DMS153 treated with DMSO at 0.1 percent for 48 hours (cell line): ENCODE results near the gene TRIM32.
"Not testable (repeated sequence)": the region's sequence is repeated elsewhere in the genome, so short reads cannot be mapped to it uniquely, and the experiment has no call there.

Experiments used
- DNase-seq: peaks from one replicate; lab custom pipeline; 2025; ENCODE audit not compliant: unreplicated experiment; lab: John Stamatoyannopoulos, UW

The TRIM32 gene

DNA sequence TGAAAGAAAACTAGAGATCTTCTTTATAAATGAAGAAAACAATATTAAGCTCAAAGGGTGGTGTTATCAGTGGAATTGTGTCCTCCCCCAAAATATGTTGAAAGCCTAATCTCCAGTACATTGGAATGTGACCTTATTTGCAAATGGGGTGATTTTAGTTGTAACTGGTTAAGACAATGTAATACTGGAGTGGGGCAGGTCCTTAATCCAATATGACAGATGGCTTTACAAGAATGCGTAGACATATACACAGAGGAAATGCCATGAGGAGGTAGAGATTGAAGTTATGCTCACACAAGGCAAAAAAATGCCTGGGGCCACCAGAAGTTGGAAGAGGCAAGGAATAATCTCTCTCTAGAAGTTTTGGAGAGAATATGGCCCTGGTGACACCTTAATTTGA lies 13.7 kb upstream of the TRIM32 start:
- no peak for DNase-seq

DNA sequence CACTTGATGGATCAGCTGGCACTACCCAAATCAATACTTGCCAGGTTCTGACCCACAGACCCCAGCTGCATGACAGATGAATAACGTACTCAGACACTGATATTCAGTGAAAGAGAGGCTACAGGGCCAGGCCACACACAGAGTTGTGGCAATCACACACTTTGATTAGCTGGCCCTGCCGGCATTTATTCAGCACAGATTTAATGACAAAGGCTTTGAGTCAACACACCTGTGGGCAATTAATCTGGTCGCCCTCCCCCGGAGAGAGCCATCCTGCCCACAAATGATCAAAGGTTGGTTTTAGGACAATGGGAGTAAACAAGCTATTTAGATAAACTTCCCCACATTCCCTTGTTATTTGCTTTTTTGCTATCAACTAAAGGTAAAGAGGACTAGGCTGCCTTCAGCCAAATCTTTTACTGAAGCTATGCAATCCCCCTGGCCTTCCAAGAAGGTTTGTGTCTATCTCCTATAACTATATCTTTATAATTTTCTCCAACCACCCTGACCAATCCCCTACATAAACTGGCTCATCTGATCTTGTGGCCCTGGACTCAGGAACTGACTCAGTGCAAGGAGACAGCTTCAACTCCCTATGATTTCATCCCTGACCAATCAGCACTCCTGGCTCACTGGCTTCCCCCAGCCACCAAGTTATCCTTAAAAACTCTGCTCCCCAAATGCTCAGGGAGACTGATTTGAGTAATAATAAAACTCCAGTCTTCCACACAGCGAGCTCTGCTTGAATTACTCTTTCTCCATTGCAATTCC lies 12.7 kb upstream of the TRIM32 start:
- DNase-seq: no peak

DNA sequence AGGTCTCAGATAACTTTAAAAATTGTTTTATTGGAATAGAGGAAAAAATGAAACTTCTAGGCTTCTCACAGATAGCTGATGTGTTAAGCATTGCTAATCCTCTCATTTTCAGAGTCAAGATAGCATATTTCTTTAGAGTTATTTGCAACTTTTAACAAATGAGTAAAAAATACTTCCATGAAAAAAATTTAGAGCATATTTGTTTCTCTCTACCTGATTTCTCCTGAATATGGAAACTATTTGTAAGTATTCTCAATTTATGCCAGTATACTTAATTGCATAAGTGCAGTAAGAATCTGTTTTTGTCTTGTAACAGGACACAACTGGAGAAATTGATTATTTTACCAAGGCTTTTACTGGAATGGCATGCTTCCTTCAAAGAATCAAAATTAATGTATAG lies 3.6 kb upstream of the TRIM32 start:
- DNase-seq: no peak

DNA sequence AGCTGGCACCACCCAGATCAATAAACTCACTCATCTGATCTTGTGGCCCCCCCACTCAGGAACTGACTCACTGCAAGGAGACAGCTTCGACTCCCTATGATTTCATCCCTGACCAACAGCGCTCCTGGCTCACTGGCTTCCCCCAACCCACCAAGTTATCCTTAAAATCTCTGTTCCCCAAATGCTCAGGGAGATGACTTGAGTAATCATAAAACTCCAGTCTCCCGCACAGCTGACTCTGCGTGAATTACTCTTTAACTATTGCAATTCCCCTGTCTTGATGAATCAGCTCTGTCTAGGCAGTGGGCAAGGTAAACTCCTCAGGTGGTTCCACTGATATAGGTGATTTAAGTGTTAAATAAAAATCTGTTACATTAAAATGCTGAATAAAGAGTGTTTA lies 1.9 kb upstream of the TRIM32 start:
- no peak for DNase-seq

DNA sequence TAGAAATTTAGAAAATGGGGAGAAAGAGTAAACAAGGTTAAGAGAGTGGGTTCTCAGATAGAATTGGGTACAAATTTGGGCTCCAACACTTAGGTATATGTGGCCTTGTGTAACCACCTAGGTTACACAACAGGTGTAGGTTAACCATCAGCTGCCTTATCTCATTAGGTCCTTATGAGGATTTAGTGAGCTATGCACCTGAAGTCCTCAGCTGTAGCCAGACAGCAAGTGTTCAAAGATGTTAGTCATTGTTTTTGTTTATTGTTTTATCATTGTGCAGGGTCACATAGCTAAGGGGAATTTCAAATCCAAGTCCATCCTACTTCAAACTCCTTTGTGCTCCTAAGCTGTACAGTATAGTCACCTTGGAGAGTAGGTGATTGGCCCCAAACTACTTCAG lies 970 bp upstream of the TRIM32 start:
- no peak for DNase-seq

DNA sequence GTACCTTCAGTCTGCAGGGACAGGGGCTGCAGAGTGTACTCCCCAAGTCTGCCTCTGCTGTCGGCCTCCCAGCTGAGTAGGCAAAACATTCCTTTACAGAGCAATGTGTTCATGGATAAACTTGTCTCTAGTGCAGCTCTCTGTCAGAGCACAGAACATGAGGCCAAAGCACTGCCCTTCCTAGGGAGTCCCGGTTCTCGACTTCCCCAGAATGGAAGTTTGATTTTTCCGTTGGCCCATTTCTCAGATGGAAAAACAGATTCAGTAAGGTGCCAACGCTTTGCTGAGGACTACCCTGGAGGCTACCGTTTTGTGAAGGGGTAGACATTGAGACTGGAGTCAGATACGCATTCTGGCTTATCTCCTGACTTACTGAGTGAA lies 422 bp upstream of the TRIM32 start:
- no peak for DNase-seq

DNA sequence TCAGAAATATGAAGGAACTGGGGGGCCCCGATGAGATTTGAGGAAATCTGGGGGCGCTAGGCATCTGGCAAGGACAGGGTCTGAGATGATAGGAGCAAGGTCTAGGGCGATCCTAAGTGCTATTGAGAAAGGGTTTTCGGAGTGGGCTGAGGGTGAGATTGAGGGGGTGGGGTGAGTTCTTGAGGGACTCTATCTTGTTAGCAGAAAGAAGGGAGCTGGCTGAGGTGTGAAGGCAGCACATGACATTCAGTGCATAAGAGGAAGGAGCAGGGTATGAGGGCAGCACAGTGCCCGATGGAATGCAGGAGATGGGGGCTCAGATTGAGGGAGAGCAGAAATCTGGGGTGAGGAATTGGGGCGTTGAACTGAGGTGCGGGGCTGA lies 640 bp downstream of the TRIM32 start:
- DNase-seq: no peak

DNA sequence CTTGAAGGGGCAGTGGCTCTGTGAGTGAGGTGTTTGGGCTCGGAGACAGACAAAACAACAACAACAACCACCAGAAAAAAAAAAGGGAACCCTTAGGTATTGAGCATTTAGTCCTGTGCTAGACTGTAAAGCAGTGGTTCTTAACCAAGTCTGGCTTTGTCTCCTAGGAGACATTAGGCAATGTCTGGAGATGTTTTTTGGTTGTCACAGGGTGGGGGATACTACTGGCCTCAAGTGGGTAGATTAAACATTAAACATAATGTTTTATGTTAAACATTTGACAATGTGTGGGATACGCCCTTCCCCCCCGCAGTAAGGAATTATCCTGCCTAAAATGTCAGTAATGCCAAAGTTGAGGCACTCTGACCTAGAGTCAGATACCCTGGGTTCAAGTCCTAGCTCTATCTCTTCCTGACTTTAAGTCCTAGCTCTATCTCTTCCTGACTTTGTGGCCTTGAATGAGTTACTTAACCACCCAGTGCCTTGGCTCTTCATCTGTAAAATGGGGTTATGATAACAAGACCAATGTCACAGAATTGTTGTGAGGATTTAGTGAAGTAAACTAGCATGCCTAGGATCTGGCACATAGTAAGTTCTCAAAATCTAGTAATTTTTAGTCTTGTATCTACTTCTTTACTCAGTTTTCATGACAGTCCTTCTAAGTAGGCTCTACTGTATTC lies 1.8 kb downstream of the TRIM32 start:
- DNase-seq: no peak

DNA sequence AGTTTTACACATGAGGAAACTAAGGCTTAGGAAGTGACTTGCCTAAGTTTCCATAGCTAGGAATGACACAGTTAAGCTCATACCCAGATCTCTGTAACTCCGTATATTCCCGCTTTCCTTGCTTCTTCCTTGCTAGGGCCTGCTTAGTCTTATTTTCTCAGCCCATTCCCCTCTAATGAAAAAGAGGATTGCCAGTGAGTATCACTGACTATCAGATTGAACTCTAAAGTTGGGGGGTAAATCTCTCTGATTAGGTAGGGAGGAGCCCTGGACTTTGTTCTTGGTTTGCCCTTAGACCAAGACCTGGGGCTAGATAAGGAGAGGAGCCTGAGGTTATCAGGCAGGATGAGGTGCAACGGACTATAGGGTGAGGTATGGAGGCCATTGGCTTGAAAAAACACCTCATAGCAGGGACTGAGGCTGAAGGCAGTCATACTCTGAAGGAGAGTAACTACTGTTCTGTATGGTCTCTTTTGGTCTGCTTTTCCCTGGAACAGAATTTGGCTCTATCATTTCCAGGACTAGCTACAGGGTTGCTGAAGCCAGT lies 2.5 kb downstream of the TRIM32 start:
- DNase-seq: no peak

DNA sequence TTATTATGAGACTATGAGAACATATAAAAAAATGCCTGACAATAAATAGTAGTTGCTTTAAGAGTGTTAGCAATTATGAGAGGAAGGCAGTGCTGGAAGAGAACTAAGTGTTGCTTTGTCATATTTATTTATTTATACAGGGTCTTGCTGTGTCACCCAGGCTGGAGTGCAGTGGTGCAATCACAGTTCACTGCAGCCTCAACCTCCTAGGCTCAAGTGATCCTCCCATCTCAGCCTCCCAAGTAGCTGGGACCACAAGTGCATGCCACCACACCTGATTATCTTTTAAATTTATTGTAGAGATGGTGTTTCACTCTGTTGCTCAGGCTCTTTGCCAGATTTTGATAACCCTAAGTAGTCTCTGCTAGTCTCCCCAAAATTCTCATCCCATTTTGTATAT lies 3.7 kb downstream of the TRIM32 start:
- not testable (repeated sequence) for DNase-seq

DNA sequence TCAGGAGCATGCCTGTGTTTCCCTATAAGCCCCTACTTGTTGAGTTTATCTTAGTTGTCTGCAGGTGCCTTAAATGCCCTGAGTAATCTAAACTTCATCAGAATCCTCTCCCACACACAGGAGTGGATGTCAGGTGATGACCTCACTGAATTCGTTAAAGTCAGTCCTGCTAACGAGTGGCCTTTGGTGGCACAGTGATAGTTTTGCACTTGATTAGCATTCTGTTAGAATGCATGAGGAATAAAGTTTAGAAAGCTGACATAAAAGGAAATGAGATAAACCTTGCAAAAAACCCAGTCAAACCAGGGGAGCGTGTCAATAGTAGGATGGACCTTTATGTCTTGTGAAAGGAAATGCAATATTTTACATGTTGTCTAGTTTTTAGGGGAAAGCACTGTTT lies 4.5 kb downstream of the TRIM32 start:
- no peak for DNase-seq

DNA sequence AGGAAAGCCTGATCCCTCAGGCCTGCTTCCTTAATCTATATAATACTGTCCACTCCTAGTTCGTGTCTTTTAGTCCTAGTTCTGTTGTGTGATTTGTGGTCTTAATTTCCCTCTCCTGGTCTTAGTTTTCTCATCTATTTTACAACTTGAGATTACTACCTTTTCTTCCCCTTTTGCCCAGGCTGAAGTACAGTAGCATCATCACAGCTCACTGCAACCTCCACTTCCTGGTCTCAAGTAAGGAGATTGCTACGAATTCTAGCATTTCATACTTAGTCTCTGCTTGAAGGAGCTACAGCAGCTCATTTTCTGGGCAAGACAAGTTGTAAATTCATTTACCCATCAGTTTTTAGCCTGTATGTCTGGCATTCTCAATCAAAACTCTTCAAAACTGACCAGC lies 5.5 kb downstream of the TRIM32 start:
- no peak for DNase-seq

DNA sequence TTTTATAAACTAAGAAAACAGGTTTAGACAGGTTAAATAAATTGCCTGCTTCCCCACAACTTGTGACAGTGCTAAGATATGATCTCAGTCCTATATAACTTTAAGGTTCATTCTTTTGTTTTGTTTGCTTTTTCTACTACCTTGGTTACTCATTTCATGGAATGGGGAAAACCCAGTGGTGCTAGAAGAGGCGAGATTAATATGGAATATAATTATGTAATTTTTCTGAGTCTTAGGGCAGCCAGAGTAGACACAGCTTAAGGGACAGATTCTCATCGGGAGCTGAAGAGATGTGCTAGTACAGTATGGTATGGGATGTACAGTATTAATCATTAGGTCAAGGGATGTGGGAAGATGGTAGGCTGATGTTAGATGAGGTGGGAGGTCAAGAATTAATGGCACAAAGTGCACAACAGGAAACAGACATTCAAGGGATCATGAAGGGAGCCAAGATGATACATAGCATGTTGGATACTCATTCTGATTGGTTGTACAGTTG lies 6.2 kb downstream of the TRIM32 start:
- DNase-seq: no peak

DNA sequence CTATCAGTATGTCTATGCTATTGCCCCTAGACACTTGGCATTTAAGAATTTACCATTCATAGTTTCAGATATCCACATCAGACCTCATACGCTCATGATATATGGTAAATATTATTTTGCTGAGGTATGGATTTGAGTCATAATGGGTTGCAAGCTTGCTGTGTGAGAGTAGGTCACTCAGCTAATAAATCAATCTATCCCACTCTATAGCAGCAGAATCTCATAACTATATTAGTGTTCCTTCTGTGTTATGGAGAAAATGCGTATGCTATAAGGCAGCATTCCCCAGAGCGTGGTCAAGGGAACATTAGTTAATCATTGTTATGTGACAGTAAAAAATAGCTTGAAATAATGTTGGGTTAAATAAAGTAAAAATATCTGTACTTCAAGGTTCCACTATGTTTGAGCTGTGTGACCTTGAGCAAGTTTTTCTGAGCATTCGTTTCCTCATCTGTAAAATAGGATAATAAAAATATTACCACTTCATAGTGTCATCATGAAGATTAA lies 7.7 kb downstream of the TRIM32 start:
- DNase-seq: no peak

DNA sequence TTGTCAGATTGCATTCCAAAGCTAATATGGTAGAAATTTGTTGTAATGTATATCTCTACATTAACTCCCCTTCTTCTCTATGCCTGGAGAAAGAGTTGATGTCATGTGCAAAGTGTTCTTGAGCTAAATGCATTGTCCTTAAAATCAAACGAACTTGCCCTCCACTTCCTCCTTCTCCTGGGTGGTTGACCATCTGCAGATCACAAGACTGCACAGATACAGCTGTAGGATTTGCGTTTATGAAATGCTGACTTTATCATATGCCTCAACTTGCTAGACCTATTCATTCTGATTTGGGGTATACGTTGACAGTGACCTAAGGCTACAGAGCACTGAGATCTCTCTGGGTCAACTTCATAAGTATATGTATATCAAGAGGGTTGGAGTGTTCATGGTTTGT lies 8.3 kb downstream of the TRIM32 start:
- DNase-seq: no peak

DNA sequence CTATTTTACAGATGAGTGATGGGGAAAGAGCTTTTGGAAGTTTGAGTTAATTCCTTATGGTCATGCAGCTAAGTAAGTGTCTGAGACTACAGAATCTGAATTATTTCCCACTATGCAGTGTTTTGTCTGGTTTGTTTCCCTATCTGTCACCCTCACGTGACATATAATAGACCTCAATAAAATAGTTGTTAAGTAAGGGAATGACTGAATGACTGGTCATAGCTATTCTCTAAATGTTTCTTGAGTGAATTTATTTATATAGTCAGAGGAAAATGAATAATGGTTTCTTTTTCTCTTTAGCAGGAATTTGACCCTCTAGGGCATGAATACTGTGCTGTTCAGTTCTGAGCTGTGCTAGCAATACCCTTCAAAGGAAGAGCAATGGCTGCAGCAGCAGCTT lies 10.3 kb downstream of the TRIM32 start:
- no peak for DNase-seq

DNA sequence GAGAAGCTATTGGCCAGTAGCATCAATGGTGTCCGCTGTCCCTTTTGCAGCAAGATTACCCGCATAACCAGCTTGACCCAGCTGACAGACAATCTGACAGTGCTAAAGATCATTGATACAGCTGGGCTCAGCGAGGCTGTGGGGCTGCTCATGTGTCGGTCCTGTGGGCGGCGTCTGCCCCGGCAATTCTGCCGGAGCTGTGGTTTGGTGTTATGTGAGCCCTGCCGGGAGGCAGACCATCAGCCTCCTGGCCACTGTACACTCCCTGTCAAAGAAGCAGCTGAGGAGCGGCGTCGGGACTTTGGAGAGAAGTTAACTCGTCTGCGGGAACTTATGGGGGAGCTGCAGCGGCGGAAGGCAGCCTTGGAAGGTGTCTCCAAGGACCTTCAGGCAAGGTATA lies 10.8 kb downstream of the TRIM32 start:
- DNase-seq: no peak

DNA sequence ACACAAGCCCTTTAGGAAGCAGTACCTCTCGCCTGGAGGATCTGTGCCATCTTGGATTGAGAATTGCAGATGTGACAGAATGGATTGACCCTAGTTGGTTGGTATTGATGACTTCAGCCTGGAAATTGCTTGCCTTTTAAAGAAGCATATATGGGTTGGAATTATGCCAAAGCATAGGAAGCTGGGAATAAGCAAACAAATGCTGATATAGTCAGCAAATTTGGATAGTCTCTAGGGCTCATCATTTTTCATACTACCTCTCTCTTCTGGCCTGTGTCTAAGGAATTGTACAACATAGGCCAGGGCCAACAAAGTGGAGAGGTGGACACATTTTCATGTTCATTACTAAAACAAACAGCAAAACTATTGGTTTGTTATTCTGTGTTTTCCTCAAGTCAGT lies 13.2 kb downstream of the TRIM32 start:
- DNase-seq: no peak

DNA sequence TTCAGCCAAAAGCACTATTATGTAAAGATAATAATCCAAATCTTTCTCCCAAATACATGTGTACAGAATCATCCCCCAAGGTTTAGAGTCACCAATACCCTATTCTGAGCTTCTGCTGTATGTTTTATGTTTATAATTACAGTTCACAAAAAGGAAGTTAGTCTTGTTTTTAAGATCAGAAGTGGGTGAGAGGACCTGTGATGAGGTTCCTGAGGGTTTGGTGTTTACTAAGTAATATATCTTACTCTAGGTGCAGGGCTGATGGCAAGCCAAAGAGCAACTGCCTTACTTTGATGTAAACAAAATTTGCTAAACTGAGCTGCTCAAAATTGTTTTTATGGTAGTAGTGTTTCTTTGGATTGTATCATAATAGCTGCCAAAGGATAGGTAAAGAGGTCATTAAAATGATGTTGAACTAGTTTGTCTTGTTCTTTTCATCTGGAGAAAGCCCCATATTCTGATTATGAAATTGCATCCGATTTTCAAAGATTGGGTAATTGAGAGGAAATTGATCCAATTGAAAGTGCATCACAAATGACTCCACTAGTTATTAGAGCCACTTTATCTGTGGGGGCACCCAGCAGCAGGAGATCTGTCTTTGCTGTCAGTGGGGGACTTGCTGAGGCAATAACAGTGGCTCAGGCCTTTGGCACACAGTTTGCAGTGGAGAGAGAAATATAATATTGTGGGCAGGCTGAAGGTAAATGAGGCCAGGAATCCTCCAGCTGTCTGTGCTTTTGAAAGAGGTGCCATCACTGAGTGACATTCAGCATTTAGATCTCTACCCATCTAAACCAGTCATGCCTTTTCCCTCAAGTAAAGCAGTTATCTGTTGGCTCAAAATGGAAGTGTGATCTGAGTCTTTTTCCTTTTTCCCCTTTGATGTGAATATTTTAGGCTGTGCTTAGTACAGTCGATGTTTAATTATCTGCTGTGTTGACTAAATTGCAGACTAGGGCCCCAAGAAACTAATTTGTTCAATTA lies 14.1 kb downstream of the TRIM32 start:
- DNase-seq: no peak

DNA sequence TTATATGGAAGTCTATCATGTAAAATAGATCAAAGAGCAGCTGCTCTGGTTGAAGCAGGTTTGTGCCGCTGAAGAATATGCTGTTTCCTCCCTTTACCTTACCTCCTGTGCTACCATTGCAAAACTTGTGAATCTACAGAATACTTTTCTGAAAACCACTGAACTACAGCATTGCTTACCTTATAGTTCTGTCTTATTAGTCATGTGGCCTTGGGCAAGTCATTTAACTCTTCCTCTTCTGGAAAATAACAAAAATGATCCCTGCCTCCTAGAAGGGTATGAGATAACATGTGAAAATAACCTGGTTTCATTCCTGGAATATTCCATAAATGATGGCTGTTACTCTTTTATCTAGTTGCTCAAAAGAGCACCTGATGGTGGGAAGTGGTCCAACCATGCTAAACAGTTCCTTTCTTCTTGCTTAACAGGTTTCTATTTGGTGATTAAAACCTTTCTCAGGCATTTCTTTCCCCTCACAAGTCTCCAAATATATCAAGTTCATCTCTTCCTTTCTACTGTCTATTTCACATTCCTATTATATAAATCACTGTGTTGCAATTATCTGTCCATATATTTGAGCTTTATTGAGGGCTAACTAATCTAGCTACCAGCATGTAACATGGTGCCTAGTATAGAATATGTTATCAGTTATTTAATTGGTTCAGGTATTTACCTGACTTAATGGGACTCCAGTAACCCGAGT lies 15.0 kb downstream of the TRIM32 start:
- DNase-seq: no peak
